Calu3 (cell line): ENCODE data around the gene GADL1. TPM values are rescaled to one million over a fixed set of nuclear protein-coding genes. Genes with fewer than 3 reads are reported as not detected.

Experiments
- BruUV-seq: library from RNA; stranded (reverse); fragments of 400-500 nt; replicated peaks from 2 replicates; lab custom pipeline; 2021; lab: Mats Ljungman, UMichigan
- CTCF ChIA-PET: fragments of 300-600 bp; sonication (Branson Sonifier 250); formaldehyde crosslinking; loops from one replicate; lab custom pipeline; 2022; ENCODE audit warnings: antibody characterized with exemption; lab: Charles Lee
- DNase-seq: peaks from one replicate; pipeline ENCODE4 v3.0.0; 2022
- H3K27ac Mint-ChIP-seq: one replicate; pipeline ENCODE4 v1.8.0; 2022; ENCODE audit warnings: mixed read lengths; ENCODE audit not compliant: unreplicated experiment
- H3K27me3 Mint-ChIP-seq: one replicate; pipeline ENCODE4 v1.8.0; 2022; ENCODE audit warnings: mixed read lengths; ENCODE audit not compliant: unreplicated experiment
- H3K36me3 Mint-ChIP-seq: one replicate; pipeline ENCODE4 v1.8.0; 2022; ENCODE audit warnings: mild to moderate bottlenecking, moderate library complexity, mixed read lengths; ENCODE audit not compliant: insufficient read depth, unreplicated experiment
- H3K4me1 Mint-ChIP-seq: one replicate; pipeline ENCODE4 v1.8.0; 2022; ENCODE audit warnings: mild to moderate bottlenecking, low read depth, mixed read lengths; ENCODE audit not compliant: unreplicated experiment
- H3K4me3 Mint-ChIP-seq: one replicate; pipeline ENCODE4 v1.8.0; 2022; ENCODE audit warnings: mild to moderate bottlenecking, low read depth, moderate library complexity, mixed read lengths; ENCODE audit not compliant: unreplicated experiment
- H3K9me3 Mint-ChIP-seq: one replicate; pipeline ENCODE4 v1.8.0; 2022; ENCODE audit warnings: low read depth, mixed read lengths; ENCODE audit not compliant: unreplicated experiment
- CTCF ChIP-seq: fragments of 200-600 bp; IDR thresholded peaks from one replicate; pipeline ENCODE4 v1.8.0; 2022; ENCODE audit warnings: antibody characterized with exemption; ENCODE audit not compliant: unreplicated experiment
- intact Hi-C: fragments of 100-400 bp; cut with micrococcal nuclease; formaldehyde crosslinking; loops from one replicate; pipeline ENCODE4 v1.10.0; 2022; ENCODE audit not compliant: unreplicated experiment
- total RNA-seq: library from RNA; stranded (reverse); gene quantifications from 2 replicates; pipeline ENCODE4 v1.2.3, GENCODE V29; 2022

The GADL1 gene
- total RNA-seq, 1 experiment from 2014 or later, result not detected

- no peak for TF ChIP-seq CTCF
- intact Hi-C loops, result loop anchor here (5.0 kb wide), 1 partner anchor 79 kb away; the partner anchor contains the start of gene TGFBR2
- CTCF ChIA-PET, result no interaction called here
- Mint-ChIP-seq H3K36me3 (peaks cover 28% of the 10 kb centered on the region), H3K4me3 (no peak overlapping the region), H3K27ac (no peak overlapping the region), H3K9me3 (no peaks in the 10 kb centered on the region), H3K4me1 (peaks cover 49% of the 10 kb centered on the region), H3K27me3 (no peaks in the 10 kb centered on the region)
- no TSS peak for BruUV-seq
- DNase-seq, result no peak
Measured at GRCh38 chr3:30686799-30687198, 207.7 kb downstream of the GADL1 start.

DNA sequence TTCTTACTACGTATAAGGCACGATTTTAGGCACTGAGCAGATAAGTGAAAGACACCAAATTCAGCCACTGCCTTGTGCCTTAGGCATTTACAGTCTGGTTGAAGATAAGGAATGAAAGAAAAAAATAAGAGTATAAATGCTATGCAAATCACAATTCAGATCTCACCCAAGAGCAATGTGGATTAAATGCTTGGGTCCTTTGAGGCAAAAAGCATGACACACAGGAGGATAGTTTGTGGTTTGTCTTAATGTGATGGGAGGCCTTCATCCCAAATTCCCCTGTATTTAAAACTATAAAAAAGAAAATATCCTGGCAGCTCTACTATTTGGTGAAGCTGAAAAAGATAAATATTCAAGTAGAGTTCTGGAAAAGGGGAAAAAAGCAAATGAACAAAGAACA lies 208.3 kb downstream of the GADL1 start:
- DNase-seq, result no peak
- Mint-ChIP-seq H3K4me1 (peaks cover 55% of the 10 kb centered on the region), H3K9me3 (no peaks in the 10 kb centered on the region), H3K27me3 (no peaks in the 10 kb centered on the region), H3K27ac (no peak overlapping the region), H3K36me3 (peaks cover 32% of the 10 kb centered on the region), H3K4me3 (no peak overlapping the region)
- CTCF ChIA-PET, result no interaction called here
- BruUV-seq, result no TSS peak
- TF ChIP-seq CTCF, result no peak
- intact Hi-C loops, result loop anchor here (5.0 kb wide), 1 partner anchor 79 kb away; the partner anchor contains the start of gene TGFBR2

DNA sequence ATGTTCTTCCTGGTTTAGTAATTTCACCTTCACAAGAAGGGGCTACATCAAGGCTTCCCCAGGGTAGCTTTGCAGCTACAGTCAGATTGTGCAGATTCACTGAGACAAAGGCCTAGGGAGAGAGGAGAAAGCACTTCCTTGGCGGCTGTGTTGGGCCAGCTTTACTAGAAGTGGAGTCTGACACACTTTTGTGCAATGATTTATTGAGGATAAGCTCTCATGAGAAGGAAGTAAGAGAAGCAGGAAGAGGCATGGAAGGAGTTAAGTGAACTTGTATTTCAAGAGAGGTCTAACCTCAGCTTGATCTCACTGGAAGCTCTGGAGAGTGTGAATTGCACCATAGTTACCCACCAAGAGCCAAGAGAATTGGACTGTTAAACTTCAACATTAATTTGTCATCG lies 209.2 kb downstream of the GADL1 start:
- TF ChIP-seq CTCF, result no peak
- Mint-ChIP-seq H3K4me1 (peaks cover 62% of the 10 kb centered on the region), H3K27me3 (no peaks in the 10 kb centered on the region), H3K9me3 (no peaks in the 10 kb centered on the region), H3K4me3 (no peak overlapping the region), H3K36me3 (peaks cover 38% of the 10 kb centered on the region), H3K27ac (peak overlapping the region; percentile 6)
- no peak for DNase-seq
- CTCF ChIA-PET, result no interaction called here
- BruUV-seq, result no TSS peak
- intact Hi-C loops, result loop anchor here (5.0 kb wide), 1 partner anchor 78 kb away; the partner anchor contains the start of gene TGFBR2

GRCh38 chr3:30684356-30684755 lies 210.1 kb downstream of the GADL1 start:
- CTCF ChIA-PET, result interaction anchor here (0.6 kb wide), 1 partner anchor 600 kb away, joined by 3 read pairs; no protein-coding TSS in a partner anchor
- TF ChIP-seq CTCF, result no peak
- no peaks in the 10 kb centered on the region for H3K27me3 Mint-ChIP-seq
- H3K9me3 Mint-ChIP-seq, result no peaks in the 10 kb centered on the region
- no peak for DNase-seq
- peaks cover 35% of the 10 kb centered on the region for H3K36me3 Mint-ChIP-seq
- H3K4me3 Mint-ChIP-seq, result no peak overlapping the region
- no TSS peak for BruUV-seq
- intact Hi-C loops, result no loop called here
- H3K27ac Mint-ChIP-seq, result no peak overlapping the region
- peaks cover 57% of the 10 kb centered on the region for H3K4me1 Mint-ChIP-seq
